ENCODE measurements around the gene RAPGEF4.

The RAPGEF4 gene

DNA sequence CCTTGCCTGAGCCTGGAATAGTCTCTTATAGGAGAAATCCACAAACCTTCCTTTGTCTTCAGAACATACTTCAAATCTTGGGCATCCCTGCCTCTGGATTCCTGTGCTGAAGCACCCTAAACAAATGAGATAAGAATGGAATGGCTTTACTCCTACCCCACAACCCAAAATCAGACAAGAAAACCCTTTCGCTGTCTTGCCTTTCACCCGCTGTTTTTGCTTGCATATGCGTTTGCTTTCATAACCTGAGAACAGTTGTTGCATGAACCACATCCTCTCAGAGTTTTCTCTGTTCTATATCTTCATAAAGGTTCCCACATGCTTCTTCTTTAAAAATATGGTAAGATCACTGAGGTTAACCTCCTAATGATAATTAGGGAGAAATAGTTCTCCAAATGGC, 207.9 kb downstream of the RAPGEF4 start:
- no peak overlapping the region for H3K27ac ChIP-seq
- H3K4me1 ChIP-seq (ENCODE audit: control insufficient read depth in 1 of 2, insufficient read depth in 1 of 2, low read depth in 1 of 2, low read length in 1 of 2), result peaks cover 8 to 14% of the 10 kb centered on the region in 2 experiments
- no peaks in the 10 kb centered on the region for H3K9me3 ChIP-seq
- peaks cover 7% of the 10 kb centered on the region for H3K27me3 ChIP-seq
- H3K36me3 ChIP-seq, result no peaks in the 10 kb centered on the region
- no peak overlapping the region for H3K4me3 ChIP-seq (ENCODE audit: low read depth in 1 of 2, low read length in 1 of 2)
- TF ChIP-seq, protein P1, sequence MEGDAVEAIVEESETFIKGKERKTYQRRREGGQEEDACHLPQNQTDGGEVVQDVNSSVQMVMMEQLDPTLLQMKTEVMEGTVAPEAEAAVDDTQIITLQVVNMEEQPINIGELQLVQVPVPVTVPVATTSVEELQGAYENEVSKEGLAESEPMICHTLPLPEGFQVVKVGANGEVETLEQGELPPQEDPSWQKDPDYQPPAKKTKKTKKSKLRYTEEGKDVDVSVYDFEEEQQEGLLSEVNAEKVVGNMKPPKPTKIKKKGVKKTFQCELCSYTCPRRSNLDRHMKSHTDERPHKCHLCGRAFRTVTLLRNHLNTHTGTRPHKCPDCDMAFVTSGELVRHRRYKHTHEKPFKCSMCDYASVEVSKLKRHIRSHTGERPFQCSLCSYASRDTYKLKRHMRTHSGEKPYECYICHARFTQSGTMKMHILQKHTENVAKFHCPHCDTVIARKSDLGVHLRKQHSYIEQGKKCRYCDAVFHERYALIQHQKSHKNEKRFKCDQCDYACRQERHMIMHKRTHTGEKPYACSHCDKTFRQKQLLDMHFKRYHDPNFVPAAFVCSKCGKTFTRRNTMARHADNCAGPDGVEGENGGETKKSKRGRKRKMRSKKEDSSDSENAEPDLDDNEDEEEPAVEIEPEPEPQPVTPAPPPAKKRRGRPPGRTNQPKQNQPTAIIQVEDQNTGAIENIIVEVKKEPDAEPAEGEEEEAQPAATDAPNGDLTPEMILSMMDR (IDR thresholded peaks at IDR 0.05), result no peak

DNA sequence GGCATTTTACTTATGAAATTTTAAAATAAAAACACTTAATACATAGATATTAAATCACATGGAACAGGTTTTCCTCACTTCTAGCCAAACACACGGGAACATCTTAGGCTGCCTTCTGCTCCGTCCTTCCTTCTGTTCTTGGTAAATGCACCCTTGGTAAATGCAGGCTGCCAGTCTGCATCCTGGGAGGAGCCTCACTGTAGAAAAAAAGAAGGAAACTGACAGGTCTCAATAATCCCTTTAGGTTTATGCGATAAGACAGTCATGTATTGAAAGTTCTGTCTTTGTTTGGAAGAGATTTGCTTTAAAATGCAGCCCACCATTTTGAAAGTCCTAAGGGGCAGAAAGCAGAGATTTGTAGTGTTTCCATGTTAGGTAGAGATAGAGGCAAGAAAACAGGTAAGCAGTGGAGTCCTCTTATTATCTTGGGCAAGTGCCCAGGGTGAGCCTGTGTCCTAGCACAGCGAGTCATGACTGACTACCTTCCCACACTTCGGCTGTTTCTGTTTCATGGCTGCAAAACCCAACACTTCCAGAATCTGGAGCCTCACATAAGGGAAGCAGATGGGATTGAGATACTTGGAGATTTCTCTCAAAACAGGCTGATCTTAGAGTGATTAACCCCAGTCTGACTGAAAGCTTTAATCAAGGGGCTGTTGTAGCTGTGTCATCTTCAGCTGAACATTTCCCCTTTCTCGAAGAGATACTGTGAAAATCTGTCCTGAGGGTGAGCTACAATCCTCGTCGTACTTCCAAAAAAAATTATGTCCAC, 208.6 kb downstream of the RAPGEF4 start:
- Histone ChIP-seq H3K4me1 (ENCODE audit: control insufficient read depth in 1 of 2, insufficient read depth in 1 of 2, low read depth in 1 of 2, low read length in 1 of 2) (peaks cover 8 to 14% of the 10 kb centered on the region in 2 experiments), H3K36me3 (no peaks in the 10 kb centered on the region), H3K27me3 (peaks cover 7% of the 10 kb centered on the region), H3K27ac (no peak overlapping the region), H3K9me3 (no peaks in the 10 kb centered on the region), H3K4me3 (ENCODE audit: low read depth in 1 of 2, low read length in 1 of 2) (no peak overlapping the region)
- TF ChIP-seq, protein P1 (IDR thresholded peaks at IDR 0.05), result no peak

DNA sequence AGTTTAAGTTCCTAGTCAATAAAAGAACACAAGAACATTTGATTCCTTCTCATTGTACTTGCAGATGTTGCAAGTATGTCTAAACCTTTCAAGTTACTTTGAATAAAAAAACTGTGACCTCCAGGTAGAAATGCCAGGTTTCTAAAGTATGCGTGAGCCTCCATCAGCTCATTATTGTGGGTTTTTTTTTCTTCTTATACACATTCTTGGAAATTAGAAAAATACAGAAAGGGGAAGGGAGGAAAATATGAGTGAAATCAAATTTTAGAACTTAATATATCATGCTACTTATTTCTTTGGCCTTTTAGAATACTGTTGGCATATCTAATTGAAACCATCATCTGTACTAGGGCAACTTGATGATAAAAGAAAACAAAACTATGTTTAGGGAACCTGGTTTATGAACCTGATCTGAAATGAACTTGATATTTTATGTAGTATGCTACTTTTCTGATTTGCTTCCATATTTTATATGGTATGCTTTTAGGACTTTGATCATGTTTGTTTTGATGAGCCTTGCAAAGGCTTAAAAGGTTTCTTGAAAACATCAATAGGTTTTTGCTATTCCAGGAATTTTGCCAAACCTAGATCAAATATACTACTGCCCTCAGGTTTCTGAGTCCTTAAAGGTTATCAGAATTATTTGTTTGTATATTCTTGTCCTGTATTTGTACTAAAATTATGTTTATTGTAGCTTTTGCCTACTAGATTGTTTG, 209.3 kb downstream of the RAPGEF4 start:
- Histone ChIP-seq H3K27me3 (peaks cover 7% of the 10 kb centered on the region), H3K36me3 (no peaks in the 10 kb centered on the region), H3K9me3 (no peaks in the 10 kb centered on the region), H3K4me1 (ENCODE audit: control insufficient read depth in 1 of 2, insufficient read depth in 1 of 2, low read depth in 1 of 2, low read length in 1 of 2) (peaks cover 8 to 14% of the 10 kb centered on the region in 2 experiments), H3K27ac (no peak overlapping the region), H3K4me3 (ENCODE audit: low read depth in 1 of 2, low read length in 1 of 2) (no peak overlapping the region)
- TF ChIP-seq, protein P1 (IDR thresholded peaks at IDR 0.05), result no peak

GRCh38 chr2:172945510-172945850, 209.8 kb downstream of the RAPGEF4 start:
- peaks cover 7% of the 10 kb centered on the region for H3K27me3 ChIP-seq
- TF ChIP-seq, protein P1 (IDR thresholded peaks at IDR 0.05), result no peak

DNA sequence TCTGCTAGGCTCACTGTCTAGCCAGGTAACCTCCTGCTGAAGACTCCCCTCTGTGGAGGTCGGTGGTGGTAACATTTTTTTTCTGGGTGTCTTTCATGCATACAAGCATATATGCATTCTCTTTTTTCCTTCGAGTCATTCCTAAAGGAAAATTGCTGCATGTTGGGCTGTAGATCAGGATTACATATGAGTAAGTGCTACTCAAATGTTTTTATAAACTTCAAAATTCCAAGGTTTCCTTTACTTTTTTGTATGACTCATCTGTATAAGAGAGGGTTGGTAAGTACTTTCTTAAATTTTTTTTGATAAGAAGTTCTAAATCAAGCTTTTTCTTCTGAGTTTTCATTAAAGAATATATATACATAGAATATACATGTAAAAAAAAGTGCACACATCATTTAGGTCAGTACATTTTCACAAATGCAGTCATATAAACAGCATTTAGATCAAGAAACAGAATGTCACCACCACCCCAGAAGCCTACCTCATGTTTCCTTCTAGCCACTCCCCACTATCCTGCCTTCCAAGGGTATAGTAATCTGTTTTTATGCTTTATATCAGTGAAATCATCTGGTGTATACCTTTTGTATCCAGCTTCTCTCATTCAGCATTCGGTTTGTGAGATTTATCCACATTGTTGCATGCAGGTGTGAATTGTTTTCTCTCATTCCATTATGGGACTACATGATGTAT, 212.0 kb downstream of the RAPGEF4 start:
- H3K36me3 ChIP-seq, result no peaks in the 10 kb centered on the region
- H3K9me3 ChIP-seq, result no peaks in the 10 kb centered on the region
- H3K4me1 ChIP-seq (ENCODE audit: control insufficient read depth in 1 of 2, insufficient read depth in 1 of 2, low read depth in 1 of 2, low read length in 1 of 2), result peaks cover 8 to 14% of the 10 kb centered on the region in 2 experiments
- H3K27ac ChIP-seq, result no peak overlapping the region
- peaks cover 7% of the 10 kb centered on the region for H3K27me3 ChIP-seq
- TF ChIP-seq, protein P1 (IDR thresholded peaks at IDR 0.05), result no peak
- no peak overlapping the region for H3K4me3 ChIP-seq (ENCODE audit: low read depth in 1 of 2, low read length in 1 of 2)

More at GRCh38 chr2:172945510-172945850, 209.8 kb downstream of the RAPGEF4 start:
- Histone ChIP-seq H3K9me3 (no peaks in the 10 kb centered on the region), H3K4me3 (ENCODE audit: low read depth in 1 of 2, low read length in 1 of 2) (no peak overlapping the region), H3K36me3 (no peaks in the 10 kb centered on the region), H3K27ac (no peak overlapping the region), H3K4me1 (ENCODE audit: control insufficient read depth in 1 of 2, insufficient read depth in 1 of 2, low read depth in 1 of 2, low read length in 1 of 2) (peaks cover 8 to 14% of the 10 kb centered on the region in 2 experiments)
